Suprapubic skin (tissue), 4 donors: ENCODE data around the gene DEPDC7.

ENCODE experiments used
- CTCF ChIP-seq, 2 donors: fragments of 200-600 bp in 1 of 2; fragments of 450-650 bp in 1 of 2; sonication (generic) in 1 of 2; IDR thresholded peaks; one replicate each; pipeline ENCODE4 v1.5.1; 2016 to 2019; ENCODE audit warnings: antibody characterized with exemption in 2 of 2, mild to moderate bottlenecking in 1 of 2, moderate library complexity in 1 of 2
- EP300 ChIP-seq: sonication (generic); formaldehyde crosslinking; IDR thresholded peaks from one replicate; pipeline ENCODE4 v1.6.1; 2017; ENCODE audit warnings: antibody characterized with exemption
- POLR2A ChIP-seq, 2 donors: fragments of 450-650 bp; IDR thresholded peaks; one replicate each; pipeline ENCODE4 v1.6.1; 2017; ENCODE audit warnings: antibody characterized with exemption in 2 of 2, mild to moderate bottlenecking in 2 of 2, moderate library complexity in 2 of 2
- POLR2AphosphoS5 ChIP-seq, 3 donors: sonication (generic); formaldehyde crosslinking; IDR thresholded peaks; one replicate each; pipeline ENCODE4 v1.6.1; 2017; ENCODE audit warnings: antibody characterized with exemption in 3 of 3

- TF ChIP-seq CTCF (IDR thresholded peaks at IDR 0.05) (no peak), POLR2A (IDR thresholded peaks at IDR 0.05) (no peak), POLR2AphosphoS5 (IDR thresholded peaks at IDR 0.05) (no peak), EP300 (no peak)
Observed at GRCh38 chr11:32990481-32990880, 25.2 kb upstream of the DEPDC7 start.
